HG02763 (cell line): Measurements from ENCODE around the gene RNF152.

Source experiments
- ATAC-seq: cut with Tn5 transposase; IDR thresholded peaks from one replicate; pipeline ENCODE4 v1.9.1; 2021; ENCODE audit warnings: mild to moderate bottlenecking, moderate library complexity; ENCODE audit not compliant: unreplicated experiment

The RNF152 gene, protein sequence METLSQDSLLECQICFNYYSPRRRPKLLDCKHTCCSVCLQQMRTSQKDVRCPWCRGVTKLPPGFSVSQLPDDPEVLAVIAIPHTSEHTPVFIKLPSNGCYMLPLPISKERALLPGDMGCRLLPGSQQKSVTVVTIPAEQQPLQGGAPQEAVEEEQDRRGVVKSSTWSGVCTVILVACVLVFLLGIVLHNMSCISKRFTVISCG

GRCh38 chr18:61892683-61893308 is at the start of gene RNF152:
RNF152 (minus strand) TSS chr18:61893007; CDS start chr18:61816463, 76,544 bp downstream.
- no peak for ATAC-seq

DNA sequence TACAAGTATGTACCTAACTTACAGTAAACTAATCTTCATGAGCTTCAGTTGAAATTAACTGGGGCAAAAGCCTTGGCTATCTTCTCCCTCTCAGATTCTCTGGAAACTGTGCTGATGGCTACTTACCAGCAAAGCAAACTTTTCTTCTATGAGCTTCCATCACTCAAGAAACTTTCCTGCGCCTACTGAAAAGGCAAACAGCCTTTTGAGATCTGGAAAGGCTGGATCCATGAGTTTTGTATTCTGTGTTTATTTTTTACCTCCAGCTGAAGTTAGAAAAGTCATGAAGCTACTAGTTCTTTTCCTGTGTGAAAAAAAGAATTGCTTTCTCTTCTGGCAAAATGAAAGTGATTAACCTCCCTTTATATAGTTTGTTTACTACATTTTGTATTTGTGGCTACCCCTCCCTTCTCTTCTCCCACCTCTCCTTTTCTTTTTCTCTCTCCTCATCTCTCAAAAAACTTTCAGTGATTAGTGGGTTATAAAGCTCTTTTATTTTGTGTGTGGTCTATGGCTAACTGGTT is 49.2 kb upstream of the RNF152 start:
- ATAC-seq = no peak

- peak; percentile 56 for ATAC-seq
These were observed 46.4 kb upstream of the RNF152 start for GRCh38 chr18:61939046-61939674.

- ATAC-seq = no peak
These were observed 42.6 kb upstream of the RNF152 start for GRCh38 chr18:61935362-61935761.

DNA sequence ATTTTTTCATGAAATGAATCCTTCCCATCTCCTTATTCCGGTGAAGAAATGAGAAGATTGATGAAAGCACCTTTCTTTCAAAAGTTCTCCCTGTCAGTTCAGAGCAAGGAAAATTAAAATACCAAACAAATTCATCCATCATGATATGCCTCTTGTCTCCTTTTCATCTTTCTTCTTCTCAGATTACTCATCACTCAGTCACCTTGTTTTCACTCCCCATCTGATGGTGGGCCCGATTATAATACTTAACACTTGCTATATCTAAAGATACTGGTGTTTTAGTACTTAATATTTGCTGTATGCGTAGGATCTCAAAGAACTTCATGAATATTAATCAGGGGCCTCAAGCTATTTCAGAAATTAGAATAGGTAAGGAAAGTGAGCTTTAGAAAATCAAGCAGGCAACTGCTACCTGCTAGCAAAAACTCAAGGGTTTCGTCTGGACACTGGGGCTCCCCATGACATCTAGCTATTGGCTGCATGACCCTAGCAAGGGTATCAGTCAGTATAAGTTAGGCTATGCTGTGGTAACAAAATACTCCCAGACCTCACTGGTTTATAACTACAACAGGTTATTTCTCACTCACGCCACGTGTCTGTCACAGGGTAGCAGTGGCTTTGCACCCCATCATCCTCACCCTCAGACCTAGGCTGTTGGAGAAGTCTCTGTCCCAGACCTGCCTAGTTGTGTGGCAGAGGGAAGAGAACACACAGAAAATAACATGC is 39.0 kb upstream of the RNF152 start:
- no peak for ATAC-seq

DNA sequence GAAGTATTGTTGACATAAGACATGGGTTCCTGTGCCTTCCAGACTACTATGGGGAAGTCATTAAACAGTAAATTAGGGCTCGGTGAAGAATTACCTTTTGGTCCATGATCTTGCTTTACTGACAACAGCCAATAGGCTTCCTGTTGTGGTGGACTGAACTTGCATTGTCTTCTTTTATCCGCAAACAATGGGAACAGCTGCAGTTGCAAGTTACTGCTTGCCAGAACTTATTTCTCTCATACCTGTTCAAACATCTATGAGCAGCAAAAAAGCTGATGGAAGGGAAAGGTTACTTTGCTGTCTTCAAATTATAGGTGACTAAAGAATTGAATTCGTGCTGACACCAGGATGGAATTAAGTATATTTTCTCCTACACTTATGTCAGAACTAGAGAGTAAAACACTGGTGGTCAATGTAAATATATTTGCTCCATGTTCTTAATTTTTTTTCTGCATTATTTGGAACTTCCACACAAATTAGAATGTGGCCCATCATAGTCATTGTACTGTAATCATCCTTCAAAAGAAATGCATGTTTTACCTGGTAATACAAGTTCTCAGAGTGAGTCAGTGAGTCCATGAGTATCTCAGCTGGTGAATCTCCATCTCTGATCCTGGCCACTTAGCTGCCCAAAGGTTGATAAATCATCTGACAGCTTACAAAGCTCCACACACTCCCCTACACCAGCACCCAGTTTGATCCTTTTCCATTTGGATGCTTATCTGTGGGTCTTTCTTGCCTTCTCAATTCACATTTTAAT is 37.3 kb upstream of the RNF152 start:
- no peak for ATAC-seq

DNA sequence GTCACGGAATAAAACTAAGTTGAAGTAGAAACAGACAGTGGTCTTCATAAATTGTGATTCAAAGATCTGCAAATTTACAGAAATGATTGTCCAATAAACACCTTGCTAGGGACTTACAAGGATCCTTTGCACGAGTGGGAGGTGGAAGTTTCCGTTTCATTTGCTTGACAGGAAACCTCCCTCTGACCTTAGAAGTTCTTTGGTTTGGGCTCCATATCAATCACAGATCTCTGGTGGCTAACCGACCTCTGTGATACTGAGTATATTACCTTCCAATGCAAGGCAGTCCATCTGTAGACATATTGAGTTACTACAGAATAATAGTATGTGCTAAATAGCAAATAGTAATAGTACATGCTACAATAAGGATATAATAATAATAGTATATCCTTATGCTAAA is 33.7 kb upstream of the RNF152 start:
- no peak for ATAC-seq

- no peak for ATAC-seq
These were observed 31.7 kb upstream of the RNF152 start for GRCh38 chr18:61924550-61924949.

GRCh38 chr18:61922435-61922834 is 29.6 kb upstream of the RNF152 start:
- ATAC-seq = no peak

DNA sequence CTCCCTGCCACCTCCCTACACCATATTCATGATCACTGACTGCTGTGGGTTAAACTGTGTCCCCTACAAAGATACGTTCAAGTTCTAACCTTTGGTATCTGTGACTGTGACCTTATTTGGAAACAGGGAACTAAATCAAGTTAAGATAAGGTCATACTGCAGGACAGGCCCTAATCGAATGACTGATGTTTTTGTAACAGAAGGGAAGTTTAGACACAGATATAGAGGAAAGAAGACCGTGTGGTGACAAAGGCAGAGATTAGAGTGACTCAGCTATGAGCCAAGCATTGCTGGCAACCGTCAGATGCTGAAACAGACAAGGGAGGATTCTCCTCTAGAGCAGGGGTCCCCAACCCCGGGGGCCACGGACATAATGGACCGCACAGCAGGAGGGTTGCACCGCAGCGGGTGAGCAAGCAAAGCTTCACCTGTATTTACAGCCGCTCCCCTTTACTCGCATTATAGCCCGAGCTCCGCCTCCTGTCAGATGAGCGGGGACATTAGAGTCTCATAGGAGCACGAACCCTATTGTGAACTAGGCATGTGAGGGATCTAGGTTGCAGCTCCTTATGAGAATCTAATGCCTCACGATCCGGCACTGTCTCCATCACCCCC is 28.9 kb upstream of the RNF152 start:
- no peak for ATAC-seq

GRCh38 chr18:61917818-61918217 is 25.0 kb upstream of the RNF152 start:
- no peak for ATAC-seq

DNA sequence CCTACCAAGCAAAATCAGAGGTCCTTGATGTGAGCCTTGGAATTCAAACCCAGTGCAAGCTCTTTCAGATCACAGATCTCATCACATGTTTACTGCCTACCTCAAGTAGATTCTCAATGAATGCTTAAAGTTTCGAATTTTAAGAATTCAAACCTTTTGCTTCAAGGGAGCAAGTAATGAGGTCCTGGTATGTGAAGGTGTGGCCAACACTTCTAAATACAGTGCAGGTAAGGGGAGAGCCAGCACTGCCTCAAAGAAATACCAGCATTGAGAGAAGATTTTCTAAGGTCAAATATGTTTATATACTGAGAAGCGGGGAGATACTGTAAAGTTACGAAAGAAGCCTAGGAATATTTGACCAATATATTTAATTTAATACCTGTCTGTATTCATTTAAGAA is 19.7 kb upstream of the RNF152 start:
- ATAC-seq = no peak

- no peak for ATAC-seq
These were observed 17.3 kb upstream of the RNF152 start for GRCh38 chr18:61910101-61910500.

DNA sequence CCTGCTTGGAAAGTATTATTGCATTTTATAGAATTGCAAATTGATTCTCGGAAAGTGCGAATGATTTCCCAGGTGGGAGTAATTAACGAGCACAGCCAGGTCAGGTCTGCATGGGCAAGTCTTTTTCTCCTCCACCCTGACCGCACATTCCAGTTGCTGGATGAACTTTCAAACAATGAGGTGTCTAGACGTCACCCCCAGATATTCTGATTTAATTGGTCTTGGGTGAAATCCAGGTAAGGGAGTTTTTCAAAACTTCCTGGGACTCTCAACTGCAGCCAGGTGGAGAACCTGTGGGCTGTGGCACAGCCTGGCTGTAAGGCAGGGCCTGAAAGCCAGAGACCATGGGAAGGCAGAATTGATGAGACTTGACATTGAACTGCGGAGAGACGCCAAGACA is 15.9 kb upstream of the RNF152 start:
- no peak for ATAC-seq

GRCh38 chr18:61901323-61901986 is 8.6 kb upstream of the RNF152 start:
- peak; percentile 95 for ATAC-seq

DNA sequence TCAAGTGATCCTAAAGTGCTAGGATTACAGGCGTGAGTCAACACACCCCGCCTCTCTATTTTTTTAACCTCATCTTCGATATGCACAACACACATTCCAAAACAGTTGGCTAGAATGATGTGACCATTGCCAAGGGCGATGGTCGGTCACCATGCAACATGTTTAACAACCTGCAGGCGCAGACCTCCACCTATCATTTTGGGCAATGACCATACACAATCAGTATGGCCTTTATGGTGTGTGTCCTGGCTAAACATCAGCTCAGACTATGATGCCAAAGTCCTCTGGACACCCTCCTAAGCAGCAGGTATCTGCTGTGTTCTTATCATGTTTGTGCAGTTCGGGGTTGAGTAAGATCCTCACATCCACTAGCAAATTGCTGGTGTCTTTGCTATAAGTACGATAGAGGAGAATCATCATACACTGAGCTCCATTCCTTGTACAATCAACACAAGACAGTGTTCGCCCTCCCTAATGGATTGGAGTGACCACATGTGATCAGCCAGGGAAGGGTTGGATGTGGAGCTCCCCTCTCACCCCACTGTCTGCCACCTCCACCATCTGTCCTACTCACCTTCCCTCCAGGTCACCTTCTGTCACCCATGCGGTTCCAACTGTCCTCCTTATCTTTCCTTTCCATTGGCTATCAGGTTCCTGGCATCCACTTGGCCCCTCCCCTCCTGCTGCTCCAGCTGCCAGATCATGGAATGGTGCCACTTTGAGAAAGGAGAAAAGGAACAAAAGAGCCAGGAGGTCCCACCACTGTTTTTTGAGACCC is 7.9 kb upstream of the RNF152 start:
- no peak for ATAC-seq

DNA sequence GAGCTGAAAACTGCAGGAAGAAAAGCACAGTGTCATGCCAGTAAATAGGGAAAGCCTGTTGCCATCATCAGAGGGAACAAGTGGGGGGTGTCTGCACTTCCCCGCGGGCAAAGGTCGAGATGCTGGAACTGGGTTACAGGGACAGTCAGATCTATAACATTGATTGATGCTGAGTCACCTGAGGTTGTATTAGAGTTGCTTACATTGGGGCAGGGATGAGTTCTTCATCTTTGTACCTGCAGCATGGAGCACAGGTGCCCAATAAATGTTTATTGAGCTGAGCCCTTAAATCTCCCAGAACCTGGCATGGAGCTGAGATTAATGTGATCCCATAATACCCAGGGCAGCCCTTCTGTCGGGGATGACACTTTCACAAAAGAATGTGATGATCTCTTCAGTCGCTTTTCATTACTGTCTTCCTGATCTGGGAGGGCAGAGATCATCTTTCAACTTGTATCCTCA is 5.9 kb upstream of the RNF152 start:
- no peak for ATAC-seq

DNA sequence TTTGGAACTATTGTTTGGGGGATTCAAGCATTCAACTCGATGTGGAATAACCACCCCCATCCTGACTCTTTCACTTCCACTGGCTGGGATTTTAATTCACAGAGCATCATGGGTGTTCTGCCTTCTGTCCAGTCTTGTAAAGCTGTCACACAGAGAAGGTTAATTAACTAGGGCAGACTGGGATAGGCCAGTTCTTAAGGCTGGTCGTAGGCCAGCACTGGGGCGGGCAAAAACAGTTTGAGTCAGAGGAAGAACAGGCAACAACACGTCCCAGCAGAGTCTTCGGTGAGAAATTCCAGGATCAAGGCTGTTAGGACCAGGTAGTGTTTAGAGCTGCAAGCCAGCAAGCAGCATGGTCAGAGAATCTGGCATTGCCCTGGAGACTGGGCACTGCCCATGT is 4.0 kb upstream of the RNF152 start:
- ATAC-seq = no peak

GRCh38 chr18:61896118-61896517 is 3.3 kb upstream of the RNF152 start:
- ATAC-seq = no peak
